Measurements from ENCODE around the gene RHOV. TPM values are rescaled to one million over a fixed set of nuclear protein-coding genes. Genes with fewer than 3 reads are reported as not detected.

Gene RHOV
- total and polyA plus RNA-seq, 2 of the 4 experiments (the other 2 are of a cell fraction): 0.10 TPM; not detected in 1

- in situ Hi-C loops (cut with MboI; ENCODE audit: low sequenced_read_pairs): no loop called here
- Histone ChIP-seq H4K91ac (ENCODE audit: insufficient read depth, low read depth, low read length) (no peak overlapping the region), H3K4me1 (ENCODE audit: control insufficient read depth, insufficient read depth, low read length) (peaks cover 2% of the 10 kb centered on the region; the same call in 1 of the 2 replicates), H2AK9ac (replicated peaks; ENCODE audit: low read depth, low read length, poor library complexity) (no peak overlapping the region), H3K4ac (ENCODE audit: low read depth, low read length) (no peak overlapping the region), H2BK15ac (ENCODE audit: low read depth, low read length) (no peak overlapping the region), H3K14ac (replicated peaks; ENCODE audit: low read depth, low read length) (no peak overlapping the region), H2BK5ac (ENCODE audit: low read depth, low read length, poor library complexity, severe bottlenecking) (no peak overlapping the region), H3K18ac (ENCODE audit: low read depth, low read length) (no peak overlapping the region), H3K36me3 (ENCODE audit: control insufficient read depth, insufficient read depth, low read length) (no peaks in the 10 kb centered on the region), H3K4me3 (ENCODE audit: insufficient read depth, low read depth, low read length) (no peak overlapping the region), H3K56ac (ENCODE audit: extremely low read depth, insufficient read depth, low read length) (no peak overlapping the region), H2AFZ (replicated peaks; ENCODE audit: low read length, poor library complexity) (no peak overlapping the region), H3K27ac (ENCODE audit: insufficient read depth, low read length) (no peak overlapping the region), H3K9me1 (ENCODE audit: insufficient read depth, low read length) (peaks cover 4% of the 10 kb centered on the region), H3K27me3 (ENCODE audit: control insufficient read depth, insufficient read depth, low read length) (no peaks in the 10 kb centered on the region), H3K9me3 (ENCODE audit: control insufficient read depth, insufficient read depth, low read length) (no peaks in the 10 kb centered on the region), H3K9ac (ENCODE audit: low read depth, low read length) (no peak overlapping the region), H4K20me1 (ENCODE audit: insufficient read depth, low read length) (no peaks in the 10 kb centered on the region), H4K5ac (ENCODE audit: low read depth, low read length) (no peak overlapping the region), H3K23ac (ENCODE audit: low read depth, low read length) (no peak overlapping the region), H2AK5ac (ENCODE audit: low read depth, low read length) (no peak overlapping the region), H3K4me2 (ENCODE audit: low read depth, low read length) (no peak overlapping the region), H2BK20ac (ENCODE audit: low read depth, low read length) (no peak overlapping the region), H3K79me1 (ENCODE audit: low read depth in 1 of 2, low read length in 2 of 2) (no peaks in the 10 kb centered on the region), H2BK120ac (ENCODE audit: low read depth, low read length) (no peak overlapping the region), H4K8ac (ENCODE audit: low read depth in 2 of 2, low read length in 2 of 2) (no peak overlapping the region)
- no peak for DNase-seq
- dilution Hi-C loops (cut with HindIII; ENCODE audit: low sequenced_read_pairs, unreplicated experiment): no loop called here
- no peak for ATAC-seq (ENCODE audit: low read depth)
- intact Hi-C loops (cut with micrococcal nuclease): no loop called here
- CTCF ChIA-PET: no interaction called here
- WGBS, 2 experiments (ENCODE audit: extremely low coverage in 2 of 2, insufficient read length in 1 of 2): no CpG with 5 or more reads among the region's 11 CpGs
- TF ChIP-seq ELK1 (IDR thresholded peaks at IDR 0.05; ENCODE audit: borderline replicate concordance, low read depth, low read length) (no peak), POLR2A (IDR thresholded peaks at IDR 0.05; ENCODE audit: low read depth, low read length) (no peak), CHD1 (IDR thresholded peaks at IDR 0.05; ENCODE audit: low read depth, low read length) (no peak), RCOR1 (IDR thresholded peaks at IDR 0.05; ENCODE audit: insufficient replicate concordance, low read length) (no peak), MAFK (IDR thresholded peaks at IDR 0.05; ENCODE audit: low read depth, low read length) (no peak), USF2 (IDR thresholded peaks at IDR 0.05; ENCODE audit: low read depth, low read length) (no peak), RAD21 (IDR thresholded peaks at IDR 0.05; ENCODE audit: low read length) (no peak), SMC3 (IDR thresholded peaks at IDR 0.05; ENCODE audit: low read depth, low read length) (no peak), FOS (IDR thresholded peaks at IDR 0.05; ENCODE audit: low read depth, low read length) (no peak)
- POLR2A ChIA-PET (ENCODE audit: unreplicated experiment): no interaction called here
- no TSS peak for BruUV-seq (replicated peaks)
These were observed 43.6 kb upstream of the RHOV start for GRCh38 chr15:40917585-40917984.

Measured in IMR-90 (cell line).